Measurements from ENCODE around the gene MAML3. TPM values are rescaled to one million over a fixed set of nuclear protein-coding genes. Genes with fewer than 3 reads are reported as not detected.

MAML3 gene
- total and polyA plus RNA-seq, 12 donors = 1.1 to 4.6 (median 2.6) TPM

- no peak for TF ChIP-seq CTCF (IDR thresholded peaks at IDR 0.05)
- ATAC-seq (peak in 4 of 8 donors; percentile 14 to 92 (median 64)), DNase-seq (no peak)
- H3K9me3 ChIP-seq = no peaks in the 10 kb centered on the region
- WGBS, 2 donors = 82 to 86% methylated on average over 3 of the region's 3 CpGs
- no peaks in the 10 kb centered on the region for H3K27me3 ChIP-seq
- no peaks in the 10 kb centered on the region for H3K36me3 ChIP-seq
- no peak overlapping the region for H3K27ac ChIP-seq
- intact Hi-C loops (cut with DNase I) = loop anchor here in 2 of 10 donors (5.0 kb wide), 1 partner anchor 35 kb away; no protein-coding TSS in a partner anchor
- H3K4me1 ChIP-seq = peaks cover 0 to 32% (median 8%) of the 10 kb centered on the region in 9 donors
- H3K4me3 ChIP-seq = no peak overlapping the region
Measured at GRCh38 chr4:139777757-139778156, 376.2 kb downstream of the MAML3 start.

GRCh38 chr4:139776235-139776634, 377.7 kb downstream of the MAML3 start:
- no peak for TF ChIP-seq CTCF (IDR thresholded peaks at IDR 0.05)
- no peak overlapping the region for H3K4me3 ChIP-seq
- H3K27ac ChIP-seq = no peak overlapping the region
- DNase-seq (no peak), ATAC-seq (no peak)
- intact Hi-C loops (cut with DNase I) = loop anchor here in 2 of 10 donors (5.0 kb wide), 1 partner anchor 36 kb away; no protein-coding TSS in a partner anchor
- H3K27me3 ChIP-seq = no peaks in the 10 kb centered on the region
- H3K9me3 ChIP-seq = no peaks in the 10 kb centered on the region
- H3K36me3 ChIP-seq = no peaks in the 10 kb centered on the region
- peaks cover 0 to 36% (median 9%) of the 10 kb centered on the region in 9 donors for H3K4me1 ChIP-seq
- WGBS, 2 donors = 73 to 78% methylated on average over 4 of the region's 4 CpGs

GRCh38 chr4:139774759-139775487, 379.1 kb downstream of the MAML3 start:
- intact Hi-C loops (cut with DNase I) = loop anchor here in 3 of 10 donors (1.0 to 5.0 kb wide), 2 partner anchors 10 to 37 kb away; no protein-coding TSS in a partner anchor
- Histone ChIP-seq H3K27ac (no peak overlapping the region), H3K9me3 (no peaks in the 10 kb centered on the region), H3K27me3 (no peaks in the 10 kb centered on the region), H3K4me3 (no peak overlapping the region), H3K36me3 (no peaks in the 10 kb centered on the region), H3K4me1 (peaks cover 4 to 49% (median 22%) of the 10 kb centered on the region in 9 donors)
- 76 to 81% methylated on average over 6 of the region's 6 CpGs for WGBS, 2 donors
- DNase-seq (no peak), ATAC-seq (no peak)
- TF ChIP-seq CTCF (IDR thresholded peaks at IDR 0.05) = no peak

GRCh38 chr4:139773560-139774318, 380.2 kb downstream of the MAML3 start:
- H3K27ac ChIP-seq = no peak overlapping the region
- H3K9me3 ChIP-seq = no peaks in the 10 kb centered on the region
- no peak for TF ChIP-seq CTCF (IDR thresholded peaks at IDR 0.05)
- H3K4me3 ChIP-seq = no peak overlapping the region
- intact Hi-C loops (cut with DNase I) = loop anchor here in 1 of 10 donors (1.0 kb wide), 1 partner anchor 12 kb away; no protein-coding TSS in a partner anchor
- no peak for ATAC-seq
- WGBS, 2 donors = 77 to 88% methylated on average over 6 of the region's 6 CpGs
- no peak for DNase-seq
- no peaks in the 10 kb centered on the region for H3K27me3 ChIP-seq
- no peaks in the 10 kb centered on the region for H3K36me3 ChIP-seq
- peaks cover 4 to 60% (median 25%) of the 10 kb centered on the region in 9 donors for H3K4me1 ChIP-seq

Measured in heart right ventricle (tissue), 16 donors.